GM18870 (cell line): ENCODE measurements around the gene SYNGR1.
"Not testable (repeated sequence)": the region's sequence is repeated elsewhere in the genome, so short reads cannot be mapped to it uniquely, and the experiment has no call there.

Source experiments
- ATAC-seq: cut with Tn5 transposase; IDR thresholded peaks from one replicate; pipeline ENCODE4 v1.9.1; 2021; ENCODE audit warnings: moderate library complexity; ENCODE audit not compliant: unreplicated experiment

The SYNGR1 gene

DNA sequence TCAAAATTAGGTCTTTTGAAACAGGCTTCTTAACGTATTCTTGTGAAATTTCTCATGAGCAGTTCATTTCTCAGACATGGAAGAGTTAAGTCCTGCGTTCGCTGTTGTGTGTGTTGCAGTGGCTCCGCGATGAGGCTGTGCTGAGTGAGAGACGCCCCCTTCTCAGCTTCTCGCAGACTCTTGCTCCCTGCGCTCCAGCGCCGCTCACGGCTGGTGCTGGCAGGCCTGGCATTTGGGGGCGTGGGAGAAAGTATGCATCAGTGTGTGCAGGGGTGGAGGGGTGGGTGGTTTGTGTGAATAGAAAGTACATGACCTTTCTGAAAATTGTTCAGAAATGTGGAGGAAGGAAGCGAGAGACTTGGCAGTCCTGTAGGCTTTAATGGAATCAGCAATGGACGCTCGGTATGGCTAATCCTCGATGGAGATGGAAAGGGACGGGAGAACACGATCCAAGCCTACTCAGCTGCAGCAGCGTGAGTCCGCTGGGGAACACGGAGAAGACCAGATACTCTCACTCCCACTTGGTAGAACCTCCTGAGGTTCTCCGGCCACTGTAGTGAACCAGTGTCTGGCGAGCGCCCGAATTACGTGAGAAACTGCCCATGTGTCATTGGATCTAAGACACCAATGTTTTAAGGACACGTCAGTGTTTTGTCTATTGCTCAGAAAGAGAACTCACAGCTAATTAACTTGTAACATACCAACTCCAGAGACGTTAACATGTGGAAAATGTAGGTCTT is 55.7 kb downstream of the SYNGR1 start:
- no peak for ATAC-seq

DNA sequence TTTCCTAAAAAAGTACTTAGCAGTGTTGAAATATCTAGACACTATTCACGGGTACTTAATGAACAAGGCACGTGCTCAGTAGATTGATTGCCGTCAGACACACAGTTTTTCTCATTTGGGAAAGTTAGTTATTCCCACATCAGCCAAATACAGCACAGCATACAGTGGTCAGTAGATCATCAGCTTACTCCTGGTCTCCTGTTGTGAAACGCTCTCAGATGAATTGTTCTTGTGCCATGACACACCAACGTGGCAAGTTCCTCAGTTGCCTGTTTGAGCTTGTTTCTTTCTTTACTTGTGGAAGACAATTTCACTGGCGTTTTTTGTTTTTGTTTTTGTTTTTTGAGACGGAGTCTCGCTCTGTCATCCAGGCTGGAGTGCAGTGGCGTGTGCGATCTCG is 58.4 kb downstream of the SYNGR1 start:
- no peak for ATAC-seq

- no peak for ATAC-seq
Measured at GRCh38 chr22:39408807-39409206, 59.0 kb downstream of the SYNGR1 start.

DNA sequence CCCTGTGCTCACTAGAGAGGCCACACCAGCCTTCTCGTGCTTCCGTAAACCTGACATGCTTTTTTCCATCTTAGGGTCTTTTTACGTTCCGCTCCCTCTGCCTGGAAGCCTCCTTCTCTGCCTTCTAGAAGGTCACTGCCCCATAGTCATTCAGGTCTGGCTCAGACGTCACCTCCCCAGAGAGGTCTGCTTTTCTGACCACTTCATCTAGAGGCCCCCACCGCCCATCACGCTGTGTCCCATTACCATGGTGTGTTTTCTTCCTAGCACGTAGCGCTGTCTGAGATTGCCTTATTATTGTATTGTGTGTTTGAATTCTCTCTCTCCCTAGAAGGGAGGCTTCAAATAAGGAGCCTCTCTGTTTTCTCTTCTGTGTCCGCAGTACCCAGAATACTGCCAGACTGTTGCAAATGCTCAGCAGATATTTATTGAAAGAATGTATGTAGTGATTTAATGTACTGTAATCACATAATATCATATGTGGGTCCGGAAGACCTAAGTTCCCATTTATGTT is 59.8 kb downstream of the SYNGR1 start:
- ATAC-seq, result no peak

- no peak for ATAC-seq
Measured at GRCh38 chr22:39410264-39410663, 60.5 kb downstream of the SYNGR1 start.

DNA sequence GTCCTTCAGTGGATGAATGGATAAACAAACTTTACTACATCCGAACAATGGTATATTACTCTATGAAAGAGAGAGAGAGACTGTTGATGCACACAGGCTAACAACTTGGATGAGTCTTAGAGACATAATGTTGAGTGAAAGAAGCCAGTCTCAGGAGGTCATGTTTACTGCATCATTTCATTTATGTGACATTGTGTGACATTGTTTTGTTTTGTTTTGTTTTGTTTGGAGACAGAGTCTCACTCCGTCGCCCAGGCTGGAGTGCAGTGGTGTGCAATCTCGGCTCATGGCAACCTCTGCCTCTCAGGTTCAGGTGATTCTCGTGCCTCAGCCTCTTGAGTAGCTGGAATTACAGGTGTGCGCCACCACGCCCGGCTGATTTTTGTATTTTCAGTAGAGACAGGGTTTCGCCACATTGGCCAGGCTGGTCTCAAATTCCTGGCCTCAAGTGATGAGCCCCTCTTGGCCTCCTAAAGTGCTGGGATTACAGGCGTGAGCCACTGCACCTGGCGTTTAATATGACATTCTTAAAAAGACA is 62.1 kb downstream of the SYNGR1 start:
- ATAC-seq, result not testable (repeated sequence)

GRCh38 chr22:39413204-39413603 is 63.4 kb downstream of the SYNGR1 start:
- not testable (repeated sequence) for ATAC-seq

- no peak for ATAC-seq
Measured at GRCh38 chr22:39414377-39414776, 64.6 kb downstream of the SYNGR1 start.

- ATAC-seq, result no peak
Measured at GRCh38 chr22:39414886-39415285, 65.1 kb downstream of the SYNGR1 start.

DNA sequence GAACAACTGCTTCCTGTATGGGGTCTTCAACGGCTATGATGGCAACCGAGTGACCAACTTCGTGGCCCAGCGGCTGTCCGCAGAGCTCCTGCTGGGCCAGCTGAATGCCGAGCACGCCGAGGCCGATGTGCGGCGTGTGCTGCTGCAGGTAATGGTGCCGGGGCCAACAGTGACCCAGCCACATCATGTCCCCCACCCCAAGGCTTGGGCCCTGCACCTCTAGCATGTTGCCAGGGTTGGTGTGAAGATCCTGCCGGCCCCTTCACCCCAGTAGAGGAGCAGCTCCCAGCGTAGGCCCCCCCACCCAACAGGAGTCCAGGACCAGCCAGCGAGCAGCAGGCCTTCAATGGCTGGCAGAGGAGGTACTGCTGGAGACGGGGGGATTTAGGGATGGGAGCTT is 65.7 kb downstream of the SYNGR1 start:
- ATAC-seq, result no peak

- no peak for ATAC-seq
Measured at GRCh38 chr22:39416319-39416718, 66.5 kb downstream of the SYNGR1 start.

DNA sequence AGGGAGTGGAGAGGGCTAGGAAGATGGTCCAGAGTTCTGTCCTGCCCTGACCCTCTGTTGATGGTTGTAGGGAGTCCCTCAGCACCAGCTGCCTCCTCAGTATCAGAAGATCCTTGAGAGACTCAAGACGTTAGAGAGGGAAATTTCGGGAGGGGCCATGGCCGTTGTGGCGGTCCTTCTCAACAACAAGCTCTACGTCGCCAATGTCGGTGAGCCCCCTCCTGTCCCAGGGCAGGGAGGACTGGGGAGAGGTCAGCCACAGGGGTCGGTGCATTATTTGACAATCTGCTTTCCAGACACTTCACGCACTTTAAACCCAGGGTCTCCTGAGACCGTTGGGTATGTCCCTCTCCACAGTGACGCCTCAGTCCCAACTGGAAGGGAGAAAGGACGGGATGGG is 67.8 kb downstream of the SYNGR1 start:
- ATAC-seq, result no peak

GRCh38 chr22:39418696-39419095 is 68.9 kb downstream of the SYNGR1 start:
- no peak for ATAC-seq

DNA sequence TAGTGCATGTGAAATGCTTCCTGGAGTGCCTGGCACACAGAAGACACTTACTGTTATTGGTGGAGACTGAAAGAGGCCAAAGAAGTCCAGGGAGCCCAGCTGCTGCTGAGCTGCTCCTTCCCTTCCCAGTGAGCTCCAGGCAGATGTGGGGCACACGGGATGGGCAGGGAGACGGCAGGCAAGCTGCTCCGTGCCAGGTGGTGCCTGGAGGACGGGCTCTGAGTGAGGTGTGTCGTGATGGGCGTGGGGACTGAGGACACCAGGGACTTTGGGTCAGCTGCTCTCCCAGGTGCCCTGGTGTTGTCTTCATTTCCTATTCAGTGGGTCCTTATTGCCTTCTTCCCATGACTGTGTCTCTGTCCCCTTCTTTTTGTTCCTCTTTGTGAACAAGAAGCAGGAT is 69.3 kb downstream of the SYNGR1 start:
- no peak for ATAC-seq

DNA sequence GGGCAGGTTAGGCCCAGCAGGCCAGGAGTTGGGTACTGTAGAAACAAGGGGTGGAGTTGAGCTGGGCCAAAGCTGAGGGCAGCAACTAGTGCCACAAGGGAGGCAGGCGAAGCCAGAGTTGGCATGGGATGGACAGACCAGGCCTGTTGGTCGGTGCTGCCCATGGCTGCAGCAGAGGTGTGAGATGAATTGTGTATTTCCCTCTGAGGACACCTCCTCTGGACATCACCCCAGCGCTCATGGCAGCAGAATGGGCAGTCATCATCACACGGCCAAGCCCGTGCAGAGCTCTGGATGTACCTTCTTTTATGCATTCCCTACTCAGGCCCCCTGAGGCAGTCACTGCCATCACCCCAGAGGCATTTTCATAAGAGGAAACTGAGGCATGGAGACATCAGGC is 70.1 kb downstream of the SYNGR1 start:
- ATAC-seq, result no peak

DNA sequence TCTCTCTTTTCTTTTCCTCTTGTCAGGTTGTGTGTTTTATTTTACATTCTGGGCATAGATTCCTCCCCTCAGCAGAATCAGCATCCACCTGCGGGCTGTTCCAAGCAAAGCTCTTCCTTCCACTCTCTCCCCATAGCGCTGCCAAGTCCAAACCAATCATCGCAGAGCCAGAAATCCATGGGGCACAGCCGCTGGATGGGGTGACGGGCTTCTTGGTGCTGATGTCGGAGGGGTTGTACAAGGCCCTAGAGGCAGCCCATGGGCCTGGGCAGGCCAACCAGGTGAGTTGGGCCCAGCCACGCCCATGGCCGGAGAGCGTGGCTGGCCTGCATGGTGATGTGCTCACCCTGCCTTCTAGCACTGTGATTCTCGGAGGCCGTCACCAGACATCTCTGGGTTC is 71.9 kb downstream of the SYNGR1 start:
- ATAC-seq, result no peak

DNA sequence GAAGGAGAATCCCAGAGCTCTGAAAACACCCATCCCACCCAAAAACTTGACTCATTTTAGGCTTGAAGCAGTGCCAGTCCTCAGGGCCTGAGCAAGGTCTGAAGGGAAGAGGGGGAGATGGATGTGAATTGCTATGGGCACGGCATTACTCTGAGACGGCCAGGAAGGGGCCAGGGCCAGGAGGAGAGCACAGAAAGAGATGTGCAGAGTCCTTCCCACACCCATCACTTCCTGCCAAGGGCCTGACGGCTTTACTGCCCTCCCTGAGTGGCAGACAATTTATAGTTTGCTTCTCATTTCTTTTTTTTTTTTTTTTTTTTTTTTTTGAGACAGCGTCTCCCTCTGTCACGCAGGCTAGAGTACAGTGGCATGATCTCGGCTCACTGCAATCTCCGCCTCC is 72.3 kb downstream of the SYNGR1 start:
- no peak for ATAC-seq

GRCh38 chr22:39422721-39423120 is 72.9 kb downstream of the SYNGR1 start:
- no peak for ATAC-seq

- ATAC-seq, result no peak
Measured at GRCh38 chr22:39423976-39424375, 74.2 kb downstream of the SYNGR1 start.

- ATAC-seq, result no peak
Measured at GRCh38 chr22:39426380-39427043, 76.7 kb downstream of the SYNGR1 start.

GRCh38 chr22:39427751-39428596 is 78.2 kb downstream of the SYNGR1 start:
- ATAC-seq, result no peak
